ENCODE results near the gene ABCC11.

GRCh38 chr16:48131201-48131935 lies 116.0 kb downstream of the ABCC11 start:
- TF ChIP-seq TAF1 (IDR thresholded peaks at IDR 0.05; ENCODE audit: low read depth, low read length) = no peak
- no peak for TF ChIP-seq POLR2A (IDR thresholded peaks at IDR 0.05; ENCODE audit: low read depth, low read length)
- no peak for TF ChIP-seq POLR2AphosphoS5 (IDR thresholded peaks at IDR 0.05; ENCODE audit: low read depth, low read length)
- no peak for TF ChIP-seq SPI1 (IDR thresholded peaks at IDR 0.05; ENCODE audit: low read depth, low read length)
- TF ChIP-seq PAX5 (IDR thresholded peaks at IDR 0.05; ENCODE audit: insufficient read depth, low read length, severe bottlenecking) = no peak
- TF ChIP-seq POU2F2 (IDR thresholded peaks at IDR 0.05; ENCODE audit: low read depth, low read length) = no peak
